SK-N-SH treated with all-trans-retinoic acid at 6 μM for 48 hours (cell line): Measurements from ENCODE around the gene MYBL2.

Source experiments
- CREB5 ChIP-seq: fragments of 250-450 bp; sonication (Bioruptor Pico); IDR thresholded peaks from 2 replicates; pipeline ENCODE4 v1.5.1; 2020; ENCODE audit warnings: low read depth, mild to moderate bottlenecking, moderate library complexity
- GLIS3 ChIP-seq: fragments of 250-450 bp; sonication (Bioruptor Pico); IDR thresholded peaks from 2 replicates; pipeline ENCODE4 v1.5.0; 2020; ENCODE audit warnings: mild to moderate bottlenecking, moderate library complexity
- OSR1 ChIP-seq: fragments of 250-450 bp; sonication (Bioruptor Pico); IDR thresholded peaks from 2 replicates; pipeline ENCODE4 v1.8.0; 2022; ENCODE audit warnings: moderate library complexity, mild to moderate bottlenecking, inconsistent platforms
- ZC3H10 ChIP-seq: fragments of 250-450 bp; sonication (Bioruptor Pico); IDR thresholded peaks from 2 replicates; pipeline ENCODE4 v1.5.1; 2021; ENCODE audit warnings: mild to moderate bottlenecking, moderate library complexity
- ZFP3 ChIP-seq: fragments of 250-450 bp; sonication (Bioruptor Pico); IDR thresholded peaks from 2 replicates; pipeline ENCODE4 v1.5.0; 2020; ENCODE audit warnings: mild to moderate bottlenecking, moderate library complexity
- ZNF565 ChIP-seq: fragments of 450-650 bp; formaldehyde crosslinking; conservative IDR thresholded peaks from 2 replicates; pipeline ENCODE4 v1.5.0; 2020; ENCODE audit warnings: low read depth, mild to moderate bottlenecking, moderate library complexity
- ZNF70 ChIP-seq: fragments of 450-650 bp; formaldehyde crosslinking; IDR thresholded peaks from 2 replicates; pipeline ENCODE4 v1.5.0; 2020; ENCODE audit warnings: mild to moderate bottlenecking, moderate library complexity
- ZNF8 ChIP-seq: fragments of 450-650 bp; formaldehyde crosslinking; IDR thresholded peaks from 2 replicates; pipeline ENCODE4 v1.5.0; 2020; ENCODE audit warnings: mild to moderate bottlenecking, moderate library complexity
- TF ChIP-seq, protein P1 (sequence below): fragments of 250-450 bp; sonication (Bioruptor Pico); IDR thresholded peaks from 2 replicates; pipeline ENCODE4 v1.8.0; 2020; ENCODE audit warnings: mild to moderate bottlenecking, moderate library complexity, borderline replicate concordance

DNA sequence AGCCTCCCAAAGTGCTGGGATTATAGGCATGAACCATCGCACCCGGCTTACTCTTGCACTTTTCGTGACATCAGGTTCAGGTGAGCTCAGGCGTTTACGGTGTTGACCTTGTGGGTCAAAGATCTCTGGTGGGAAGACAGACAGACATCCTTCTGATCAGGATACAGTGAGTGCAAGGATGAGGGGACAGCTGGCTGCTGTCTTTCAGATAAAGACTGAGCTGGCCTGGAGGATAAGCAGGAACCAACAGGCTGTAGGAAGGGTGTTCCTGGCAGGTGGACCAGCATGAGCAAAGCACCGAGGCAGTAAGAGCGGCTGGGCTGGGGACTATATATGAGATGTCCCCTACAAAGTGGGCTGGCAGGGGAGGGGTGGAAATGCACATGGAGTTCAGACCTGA, 71.0 kb downstream of the MYBL2 start:
- no peak for TF ChIP-seq ZFP3 (CRISPR knock-in tag)
- no peak for TF ChIP-seq ZNF70 (CRISPR knock-in tag)
- TF ChIP-seq, protein P1, sequence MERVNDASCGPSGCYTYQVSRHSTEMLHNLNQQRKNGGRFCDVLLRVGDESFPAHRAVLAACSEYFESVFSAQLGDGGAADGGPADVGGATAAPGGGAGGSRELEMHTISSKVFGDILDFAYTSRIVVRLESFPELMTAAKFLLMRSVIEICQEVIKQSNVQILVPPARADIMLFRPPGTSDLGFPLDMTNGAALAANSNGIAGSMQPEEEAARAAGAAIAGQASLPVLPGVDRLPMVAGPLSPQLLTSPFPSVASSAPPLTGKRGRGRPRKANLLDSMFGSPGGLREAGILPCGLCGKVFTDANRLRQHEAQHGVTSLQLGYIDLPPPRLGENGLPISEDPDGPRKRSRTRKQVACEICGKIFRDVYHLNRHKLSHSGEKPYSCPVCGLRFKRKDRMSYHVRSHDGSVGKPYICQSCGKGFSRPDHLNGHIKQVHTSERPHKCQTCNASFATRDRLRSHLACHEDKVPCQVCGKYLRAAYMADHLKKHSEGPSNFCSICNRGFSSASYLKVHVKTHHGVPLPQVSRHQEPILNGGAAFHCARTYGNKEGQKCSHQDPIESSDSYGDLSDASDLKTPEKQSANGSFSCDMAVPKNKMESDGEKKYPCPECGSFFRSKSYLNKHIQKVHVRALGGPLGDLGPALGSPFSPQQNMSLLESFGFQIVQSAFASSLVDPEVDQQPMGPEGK (CRISPR knock-in tag), result no peak
- TF ChIP-seq CREB5 (CRISPR knock-in tag), result no peak
- no peak for TF ChIP-seq ZC3H10 (CRISPR knock-in tag)
- TF ChIP-seq GLIS3 (CRISPR knock-in tag), result no peak
- TF ChIP-seq OSR1 (CRISPR knock-in tag), result no peak
- TF ChIP-seq ZNF8 (CRISPR knock-in tag), result no peak
- no peak for TF ChIP-seq ZNF565
